GM12864 (cell line): ENCODE measurements around the gene CEP20.

Experiments used
- DNase-seq: peaks from one replicate; pipeline ENCODE4 v3.0.0-alpha.2; 2011; ENCODE audit warnings: low read depth
- H3K4me3 ChIP-seq: 2 replicates; pipeline ENCODE4 v1.5.1; 2011; ENCODE audit warnings: mild to moderate bottlenecking, low read depth, low read length, control low read depth
- CTCF ChIP-seq: IDR thresholded peaks from 2 replicates; pipeline ENCODE4 v1.5.1; 2011; ENCODE audit warnings: low read depth, mild to moderate bottlenecking, moderate library complexity, low read length, control low read depth, inconsistent platforms; ENCODE audit errors: missing control alignments

The CEP20 gene

GRCh38 chr16:15897834-15898254 is 9.4 kb upstream of the CEP20 start:
- no peak for TF ChIP-seq CTCF
- DNase-seq: peak; percentile 86
- no peak overlapping the region; the same call in 1 of the 2 replicates for H3K4me3 ChIP-seq

GRCh38 chr16:15897121-15897780 is 8.8 kb upstream of the CEP20 start:
- no peak for TF ChIP-seq CTCF
- no peak for DNase-seq
- H3K4me3 ChIP-seq: no peak overlapping the region; the same call in 1 of the 2 replicates

GRCh38 chr16:15894571-15895374 is 6.4 kb upstream of the CEP20 start:
- TF ChIP-seq CTCF: no peak
- H3K4me3 ChIP-seq: no peak overlapping the region
- no peak for DNase-seq

- TF ChIP-seq CTCF: no peak
- no peak for DNase-seq
- H3K4me3 ChIP-seq: no peak overlapping the region
These were observed 3.1 kb upstream of the CEP20 start for GRCh38 chr16:15891508-15891907.

GRCh38 chr16:15887283-15887682 is 1.1 kb downstream of the CEP20 start:
- no peak for TF ChIP-seq CTCF
- H3K4me3 ChIP-seq: peak overlapping the region; percentile 93
- no peak for DNase-seq

- H3K4me3 ChIP-seq: no peak overlapping the region
- DNase-seq: no peak
- no peak for TF ChIP-seq CTCF
These were observed 2.3 kb downstream of the CEP20 start for GRCh38 chr16:15886078-15886477.

GRCh38 chr16:15885560-15886001 is 2.8 kb downstream of the CEP20 start:
- TF ChIP-seq CTCF: no peak
- DNase-seq: no peak
- H3K4me3 ChIP-seq: no peak overlapping the region
